H1 (cell line): Measurements from ENCODE around the gene CPLX1. TPM values are rescaled to one million over a fixed set of nuclear protein-coding genes. Genes with fewer than 3 reads are reported as not detected.

Experiments used
- CTCF ChIA-PET: fragments of 300-600 bp; sonication (Branson Sonifier 250); formaldehyde crosslinking; loops from one replicate; lab custom pipeline; 2021; ENCODE audit not compliant: partially characterized antibody; lab: Charles Lee
- POLR2A ChIA-PET: fragments of 300-600 bp; sonication (Branson Sonifier 250); formaldehyde crosslinking; loops from one replicate; lab custom pipeline; 2021; ENCODE audit warnings: inconsistent platforms; ENCODE audit not compliant: partially characterized antibody; lab: Charles Lee
- DNase-seq, 2 experiments: peaks; one replicate each; pipeline versions ENCODE4 v3.0.0 to v3.0.0-alpha.2; 2010 to 2022; ENCODE audit warnings: low spot score in 2 of 2, low read depth in 1 of 2, mixed read lengths in 1 of 2
- FAIRE-seq: peaks from 2 replicates; lab custom pipeline; 2011; peaks lifted over from hg19 to GRCh38; lab: Jason Lieb, UNC
- H2AFZ ChIP-seq: 2 replicates; pipeline ENCODE4 v1.8.1; 2012; ENCODE audit warnings: low read length, inconsistent platforms
- H2AK5ac ChIP-seq: 2 replicates; pipeline ENCODE4 v1.6.1; 2013; ENCODE audit warnings: low read depth, low read length
- H2BK120ac ChIP-seq: replicated peaks from 2 replicates; pipeline ENCODE3; 2013; ENCODE audit warnings: low read depth, low read length, inconsistent platforms
- H2BK12ac ChIP-seq: 2 replicates; pipeline ENCODE4 v1.6.1; 2013; ENCODE audit warnings: low read depth, low read length
- H2BK15ac ChIP-seq: 2 replicates; pipeline ENCODE4 v1.6.1; 2013; ENCODE audit warnings: low read length
- H2BK20ac ChIP-seq: 2 replicates; pipeline ENCODE4 v1.6.1; 2013; ENCODE audit warnings: low read length
- H2BK5ac ChIP-seq: 2 replicates; pipeline ENCODE4 v1.6.1; 2013; ENCODE audit warnings: low read depth, low read length
- H3K14ac ChIP-seq: 2 replicates; pipeline ENCODE4 v1.6.1; 2013; ENCODE audit warnings: inconsistent platforms; ENCODE audit not compliant: insufficient read length
- H3K18ac ChIP-seq: 2 replicates; pipeline ENCODE4 v1.6.1; 2013; ENCODE audit warnings: low read length; ENCODE audit errors: extremely low read depth
- H3K23ac ChIP-seq: 2 replicates; pipeline ENCODE4 v1.6.1; 2013; ENCODE audit warnings: inconsistent platforms; ENCODE audit not compliant: insufficient read length
- H3K23me2 ChIP-seq: 2 replicates; pipeline ENCODE4 v1.6.1; 2013; ENCODE audit warnings: low read depth, low read length
- H3K27ac ChIP-seq: 2 replicates; pipeline ENCODE4 v1.6.1; 2011; ENCODE audit warnings: low read depth, low read length, inconsistent platforms
- H3K27me3 ChIP-seq, 4 experiments: replicated peaks in 1 of 4; 1 replicate in 1 of 4; 2 replicates in 3 of 4; pipeline versions ENCODE4 v1.6.1 to v1.8.1; 2011 to 2013; ENCODE audit warnings: low read length in 3 of 4, mild to moderate bottlenecking in 3 of 4, inconsistent platforms in 2 of 4, mixed read lengths in 2 of 4, moderate library complexity in 1 of 4; ENCODE audit not compliant: control insufficient read depth in 3 of 4, insufficient read depth in 3 of 4; ENCODE audit errors: extremely low read depth in 1 of 4
- H3K36me3 ChIP-seq, 4 experiments: 2 replicates each; pipeline versions ENCODE4 v1.6.1 to v1.8.1; 2011 to 2013; ENCODE audit warnings: mild to moderate bottlenecking in 4 of 4, low read length in 3 of 4, moderate library complexity in 2 of 4, control low read depth in 1 of 4, inconsistent platforms in 1 of 4; ENCODE audit not compliant: insufficient read depth in 4 of 4, control insufficient read depth in 2 of 4
- H3K4ac ChIP-seq: replicated peaks from 2 replicates; pipeline ENCODE3; 2013; ENCODE audit warnings: low read length, low read depth, mixed read lengths, inconsistent platforms; ENCODE audit not compliant: insufficient read length
- H3K4me1 ChIP-seq, 4 experiments: replicated peaks in 1 of 4; 1 replicate in 1 of 4; 2 replicates in 3 of 4; pipeline versions ENCODE4 v1.6.1 to v1.8.1; 2011 to 2013; ENCODE audit warnings: low read length in 3 of 4, inconsistent platforms in 2 of 4, mixed read lengths in 1 of 4; ENCODE audit not compliant: insufficient read depth in 4 of 4, control insufficient read depth in 3 of 4
- H3K4me2 ChIP-seq, 2 experiments: 2 replicates each; pipeline versions ENCODE4 v1.6.1 to v1.8.1; 2011 to 2013; ENCODE audit warnings: low read depth in 2 of 2, low read length in 2 of 2, control low read depth in 1 of 2, inconsistent platforms in 1 of 2, mild to moderate bottlenecking in 1 of 2; ENCODE audit not compliant: insufficient read depth in 1 of 2
- H3K4me3 ChIP-seq, 4 experiments: fragments of 200-600, 300-600 bp in 1 of 4; sonication (generic), shearing (Covaris generic), sonication (Bioruptor Twin) in 1 of 4; 2 replicates each; pipeline versions ENCODE4 v1.5.1 to v1.8.1; 2011 to 2016; ENCODE audit warnings: low read length in 4 of 4, low read depth in 3 of 4, control low read depth in 2 of 4, inconsistent platforms in 2 of 4, mild to moderate bottlenecking in 2 of 4, mixed read lengths in 1 of 4, moderate library complexity in 1 of 4; ENCODE audit not compliant: insufficient read depth in 2 of 4; ENCODE audit errors: extremely low read depth in 1 of 4
- H3K56ac ChIP-seq: replicated peaks from 2 replicates; pipeline ENCODE3; 2013; ENCODE audit warnings: low read depth, mild to moderate bottlenecking, mixed read lengths, low read length, inconsistent platforms; ENCODE audit not compliant: insufficient read length
- H3K79me1 ChIP-seq: 2 replicates; pipeline ENCODE4 v1.6.1; 2013; ENCODE audit warnings: low read depth, low read length, control low read depth
- H3K79me2 ChIP-seq, 2 experiments: 2 replicates each; pipeline versions ENCODE4 v1.6.1 to v1.8.1; 2012 to 2013; ENCODE audit warnings: low read length in 2 of 2, mild to moderate bottlenecking in 2 of 2, inconsistent platforms in 1 of 2; ENCODE audit not compliant: insufficient read depth in 2 of 2, control insufficient read depth in 1 of 2
- H3K9ac ChIP-seq, 4 experiments: replicated peaks in 1 of 4; 1 replicate in 1 of 4; 2 replicates in 3 of 4; pipeline versions ENCODE4 v1.6.1 to v1.8.1; 2011 to 2013; ENCODE audit warnings: low read depth in 3 of 4, low read length in 3 of 4, control low read depth in 2 of 4, mild to moderate bottlenecking in 2 of 4, moderate library complexity in 2 of 4, inconsistent platforms in 1 of 4; ENCODE audit errors: extremely low read depth in 1 of 4
- H3K9me3 ChIP-seq, 2 experiments: 2 replicates each; pipeline versions ENCODE4 v1.6.1 to v1.8.1; 2012 to 2013; ENCODE audit warnings: mild to moderate bottlenecking in 2 of 2, moderate library complexity in 2 of 2, control low read depth in 1 of 2, inconsistent platforms in 1 of 2, low read depth in 1 of 2, low read length in 1 of 2, mixed read lengths in 1 of 2; ENCODE audit not compliant: insufficient read depth in 2 of 2
- H4K20me1 ChIP-seq, 2 experiments: replicated peaks in 1 of 2; 2 replicates each; pipeline versions ENCODE3 to v1.8.1; 2011 to 2013; ENCODE audit warnings: inconsistent platforms in 2 of 2, low read length in 2 of 2, mild to moderate bottlenecking in 1 of 2; ENCODE audit not compliant: insufficient read depth in 2 of 2, control insufficient read depth in 1 of 2
- H4K5ac ChIP-seq: 2 replicates; pipeline ENCODE4 v1.6.1; 2013; ENCODE audit warnings: low read length, low read depth, mixed read lengths, inconsistent platforms; ENCODE audit not compliant: insufficient read length
- H4K8ac ChIP-seq: 2 replicates; pipeline ENCODE4 v1.8.0; 2013; ENCODE audit warnings: mild to moderate bottlenecking, moderate library complexity, low read length, inconsistent platforms; ENCODE audit not compliant: insufficient read depth; ENCODE audit errors: extremely low read depth
- H4K91ac ChIP-seq: replicated peaks from 2 replicates; pipeline ENCODE3; 2013; ENCODE audit warnings: low read length, mixed read lengths, inconsistent platforms; ENCODE audit not compliant: insufficient read length
- BRCA1 ChIP-seq: IDR thresholded peaks from 2 replicates; pipeline ENCODE4 v1.6.1; 2012; ENCODE audit warnings: low read depth, low read length, improper control_type of control experiment
- CBX5 ChIP-seq: fragments of 300-800, 300-1000 bp; sonication (generic); IDR thresholded peaks from 2 replicates; pipeline ENCODE4 v1.7.1; 2016; ENCODE audit warnings: antibody characterized with exemption, low read length, low read depth
- CBX8 ChIP-seq: fragments of 300-800, 300-1000 bp; sonication (generic); IDR thresholded peaks from 2 replicates; pipeline ENCODE4 v1.7.1; 2016; ENCODE audit warnings: low read depth, low read length, borderline replicate concordance
- CTCF ChIP-seq, 3 experiments: IDR thresholded peaks; 1 replicate in 2 of 3; 2 replicates in 1 of 3; pipeline versions ENCODE4 v1.5.1 to v1.6.1; 2011; ENCODE audit warnings: low read length in 3 of 3, mild to moderate bottlenecking in 3 of 3, inconsistent platforms in 2 of 3, low read depth in 1 of 3, moderate library complexity in 1 of 3; ENCODE audit not compliant: insufficient read depth in 1 of 3; ENCODE audit errors: control extremely low read depth in 1 of 3
- EP300 ChIP-seq, 2 experiments: IDR thresholded peaks; 1 replicate in 1 of 2; 2 replicates in 1 of 2; pipeline ENCODE4 v1.6.1; 2011 to 2012; ENCODE audit warnings: low read depth in 2 of 2, low read length in 2 of 2, mild to moderate bottlenecking in 2 of 2, borderline replicate concordance in 1 of 2, inconsistent platforms in 1 of 2, moderate library complexity in 1 of 2
- NANOG ChIP-seq: IDR thresholded peaks from 2 replicates; pipeline ENCODE4 v1.6.1; 2011; ENCODE audit warnings: low read length, low read depth, mild to moderate bottlenecking, inconsistent platforms; ENCODE audit not compliant: insufficient read depth, poor library complexity, severe bottlenecking
- SP1 ChIP-seq: IDR thresholded peaks from 2 replicates; pipeline ENCODE4 v1.6.1; 2011; ENCODE audit warnings: low read depth, low read length
- SP4 ChIP-seq: IDR thresholded peaks from 2 replicates; pipeline ENCODE4 v1.6.1; 2012; ENCODE audit warnings: low read length, inconsistent platforms
- TAF1 ChIP-seq: IDR thresholded peaks from 2 replicates; pipeline ENCODE4 v1.6.1; 2011; ENCODE audit warnings: mild to moderate bottlenecking, low read depth, low read length
- TAF7 ChIP-seq: optimal IDR thresholded peaks from 2 replicates; pipeline ENCODE3; 2011; ENCODE audit warnings: low read depth, mild to moderate bottlenecking, inconsistent platforms, low read length, moderate library complexity, borderline replicate concordance
- WGBS, 2 experiments: shearing (Covaris generic) in 1 of 2; methylation state at CpG; one replicate each; pipeline versions ENCODE4 v1.1.6 to v1.1.7; 2013 to 2015; ENCODE audit warnings: low lambda C conversion rate in 2 of 2, mixed read lengths in 2 of 2, inconsistent platforms in 1 of 2, low coverage in 1 of 2, missing lambda C conversion rate in 1 of 2; ENCODE audit not compliant: insufficient replicate concordance in 2 of 2, insufficient coverage in 1 of 2, insufficient read length in 1 of 2; ENCODE audit errors: extremely low coverage in 1 of 2, missing lambda C conversion rate in 1 of 2; 5-methylcytosine and 5-hydroxymethylcytosine counted together
- polyA plus RNA-seq, 7 experiments: library from polyadenylated mRNA; depleted of rRNA in 3 of 7; stranded (reverse) in 5 of 7; unstranded in 2 of 7; fragments of >200 nt in 5 of 7; fragments of 200-250 nt in 2 of 7; gene quantifications; 1 replicate in 5 of 7; 2 replicates in 1 of 7; 4 replicates in 1 of 7; pipeline versions ENCODE4 v1.2.1 to v1.2.3, GENCODE V29; 2011 to 2013; ENCODE audit warnings: missing spikeins in 2 of 7, mixed read lengths in 2 of 7
- total RNA-seq: library from RNA; stranded (reverse); fragmentation: NEBNext Ultra II Directional; extraction: Animal tissue kit (Norgen Biotek cat#: 25700); gene quantifications from 2 replicates; pipeline ENCODE4 v1.2.1, GENCODE V29; 2021

CPLX1 gene
- total and polyA plus RNA-seq, 2 of the 8 experiments (the other 6 are each of a cell fraction or from before 2014, with no cell fraction given): 0.32 to 0.56 TPM

- Histone ChIP-seq H3K18ac (no peak overlapping the region), H3K23me2 (no peaks in the 10 kb centered on the region), H4K5ac (no peak overlapping the region), H2BK5ac (no peak overlapping the region), H2BK15ac (no peak overlapping the region), H4K20me1 (no peaks in the 10 kb centered on the region), H3K4ac (no peak overlapping the region), H3K79me2 (no peaks in the 10 kb centered on the region), H3K9me3 (peaks cover 6 to 8% of the 10 kb centered on the region in 2 experiments; a peak in 1 of 4 replicates), H3K4me2 (no peak overlapping the region), H3K14ac (no peak overlapping the region), H3K4me1 (no peaks in the 10 kb centered on the region), H3K27ac (no peak overlapping the region), H3K36me3 (no peaks in the 10 kb centered on the region), H4K91ac (no peak overlapping the region), H2BK120ac (no peak overlapping the region), H2AFZ (no peak overlapping the region), H2BK20ac (no peak overlapping the region), H3K27me3 (no peaks in the 10 kb centered on the region; a peak in 2 of 7 replicates), H3K23ac (no peak overlapping the region), H3K9ac (no peak overlapping the region), H3K4me3 (no peak overlapping the region), H4K8ac (no peak overlapping the region), H3K56ac (no peak overlapping the region), H2BK12ac (no peak overlapping the region), H2AK5ac (no peak overlapping the region), H3K79me1 (no peaks in the 10 kb centered on the region)
- DNase-seq (no peak), FAIRE-seq (no peak)
- TF ChIP-seq SP1 (no peak), TAF1 (no peak), CBX8 (no peak), BRCA1 (no peak), CTCF (IDR thresholded peaks at IDR 0.05; ENCODE audit: control extremely low read depth in 1 of 3, insufficient read depth in 1 of 3, low read depth in 1 of 3, low read length in 3 of 3) (no peak), NANOG (no peak), CBX5 (no peak), EP300 (IDR thresholded peaks at IDR 0.05; ENCODE audit: borderline replicate concordance in 1 of 2, low read depth in 2 of 2, low read length in 2 of 2) (no peak), SP4 (no peak), TAF7 (no peak)
- 88% methylated on average over 22 of the region's 29 CpGs; no CpG with 5 or more reads in 1 of the 2 experiments for WGBS, 2 experiments
- POLR2A ChIA-PET: no interaction called here
- CTCF ChIA-PET: interaction anchor here (1.2 to 1.3 kb wide), 3 partner anchors 37 to 94 kb away, joined by 3 to 4 read pairs (median 3); no protein-coding TSS in a partner anchor
These were observed 8.6 kb upstream of the CPLX1 start for GRCh38 chr4:834368-835147.
